Tibial nerve (tissue), 4 donors: ENCODE data around the gene FABP3.

Experiments used
- EP300 ChIP-seq, 2 donors: sonication (generic); formaldehyde crosslinking; IDR thresholded peaks; one replicate each; pipeline ENCODE4 v1.6.1; 2017; ENCODE audit warnings: antibody characterized with exemption in 2 of 2, mild to moderate bottlenecking in 1 of 2
- POLR2A ChIP-seq, 2 donors: fragments of 450-650 bp; IDR thresholded peaks; one replicate each; pipeline ENCODE4 v1.6.1; 2017; ENCODE audit warnings: antibody characterized with exemption in 2 of 2, mild to moderate bottlenecking in 2 of 2, moderate library complexity in 2 of 2
- TF ChIP-seq, protein P1 (sequence below), 5 experiments: fragments of 200-600 bp in 3 of 5; fragments of 450-650 bp in 2 of 5; sonication (generic) in 3 of 5; IDR thresholded peaks; one replicate each; pipeline ENCODE4 v1.5.1; 2016 to 2019; ENCODE audit warnings: antibody characterized with exemption in 5 of 5, mild to moderate bottlenecking in 3 of 5, moderate library complexity in 2 of 5

DNA sequence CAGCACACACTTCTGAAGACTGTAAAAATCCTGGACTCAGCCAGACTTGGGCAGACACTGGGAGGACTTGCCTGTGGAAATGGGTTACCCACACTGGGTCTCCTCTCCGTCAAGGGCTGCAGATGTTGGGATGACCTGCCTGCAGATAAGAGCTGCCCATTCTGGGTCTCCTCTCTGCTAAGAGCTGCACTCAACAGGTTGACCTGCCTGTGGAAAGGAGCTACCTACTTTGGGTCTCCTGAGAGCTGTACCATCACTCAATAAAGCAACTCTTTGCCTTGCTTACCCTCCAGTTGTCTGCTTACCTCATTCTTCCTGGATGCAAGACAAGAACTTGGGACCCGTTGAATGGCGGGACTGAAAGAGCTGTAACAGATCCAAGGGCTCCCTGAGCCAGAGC, 47.9 kb downstream of the FABP3 start:
- TF ChIP-seq, protein P1, sequence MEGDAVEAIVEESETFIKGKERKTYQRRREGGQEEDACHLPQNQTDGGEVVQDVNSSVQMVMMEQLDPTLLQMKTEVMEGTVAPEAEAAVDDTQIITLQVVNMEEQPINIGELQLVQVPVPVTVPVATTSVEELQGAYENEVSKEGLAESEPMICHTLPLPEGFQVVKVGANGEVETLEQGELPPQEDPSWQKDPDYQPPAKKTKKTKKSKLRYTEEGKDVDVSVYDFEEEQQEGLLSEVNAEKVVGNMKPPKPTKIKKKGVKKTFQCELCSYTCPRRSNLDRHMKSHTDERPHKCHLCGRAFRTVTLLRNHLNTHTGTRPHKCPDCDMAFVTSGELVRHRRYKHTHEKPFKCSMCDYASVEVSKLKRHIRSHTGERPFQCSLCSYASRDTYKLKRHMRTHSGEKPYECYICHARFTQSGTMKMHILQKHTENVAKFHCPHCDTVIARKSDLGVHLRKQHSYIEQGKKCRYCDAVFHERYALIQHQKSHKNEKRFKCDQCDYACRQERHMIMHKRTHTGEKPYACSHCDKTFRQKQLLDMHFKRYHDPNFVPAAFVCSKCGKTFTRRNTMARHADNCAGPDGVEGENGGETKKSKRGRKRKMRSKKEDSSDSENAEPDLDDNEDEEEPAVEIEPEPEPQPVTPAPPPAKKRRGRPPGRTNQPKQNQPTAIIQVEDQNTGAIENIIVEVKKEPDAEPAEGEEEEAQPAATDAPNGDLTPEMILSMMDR (IDR thresholded peaks at IDR 0.05) = no peak
- TF ChIP-seq POLR2A (IDR thresholded peaks at IDR 0.05) (no peak), EP300 (IDR thresholded peaks at IDR 0.05) (no peak)
